ENCODE data around the gene SMG7.

GRCh38 chr1:183600136-183600535 lies 127.8 kb downstream of the SMG7 start:
- TF ChIP-seq, protein P1, sequence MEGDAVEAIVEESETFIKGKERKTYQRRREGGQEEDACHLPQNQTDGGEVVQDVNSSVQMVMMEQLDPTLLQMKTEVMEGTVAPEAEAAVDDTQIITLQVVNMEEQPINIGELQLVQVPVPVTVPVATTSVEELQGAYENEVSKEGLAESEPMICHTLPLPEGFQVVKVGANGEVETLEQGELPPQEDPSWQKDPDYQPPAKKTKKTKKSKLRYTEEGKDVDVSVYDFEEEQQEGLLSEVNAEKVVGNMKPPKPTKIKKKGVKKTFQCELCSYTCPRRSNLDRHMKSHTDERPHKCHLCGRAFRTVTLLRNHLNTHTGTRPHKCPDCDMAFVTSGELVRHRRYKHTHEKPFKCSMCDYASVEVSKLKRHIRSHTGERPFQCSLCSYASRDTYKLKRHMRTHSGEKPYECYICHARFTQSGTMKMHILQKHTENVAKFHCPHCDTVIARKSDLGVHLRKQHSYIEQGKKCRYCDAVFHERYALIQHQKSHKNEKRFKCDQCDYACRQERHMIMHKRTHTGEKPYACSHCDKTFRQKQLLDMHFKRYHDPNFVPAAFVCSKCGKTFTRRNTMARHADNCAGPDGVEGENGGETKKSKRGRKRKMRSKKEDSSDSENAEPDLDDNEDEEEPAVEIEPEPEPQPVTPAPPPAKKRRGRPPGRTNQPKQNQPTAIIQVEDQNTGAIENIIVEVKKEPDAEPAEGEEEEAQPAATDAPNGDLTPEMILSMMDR (IDR thresholded peaks at IDR 0.05), result no peak
- TF ChIP-seq POLR2A (IDR thresholded peaks at IDR 0.05) (no peak), EP300 (IDR thresholded peaks at IDR 0.05) (no peak)
